Inflammatory macrophage treated with lipopolysaccharide for 1 hour (primary cell): ENCODE results near the gene RAE1.
A peak's percentile ranks its signal among the peaks of the same experiment; 100 is the strongest.

Experiments
- DNase-seq, 2 donors: peaks; one replicate each; pipeline ENCODE4 v3.0.0-alpha.2; 2020 to 2022

The RAE1 gene

GRCh38 chr20:57389695-57390603 is 38.9 kb downstream of the RAE1 start:
- DNase-seq = peak; percentile 63 to 80

- DNase-seq = peak; percentile 60 to 63
These were observed 39.8 kb downstream of the RAE1 start, which contains the start of gene RBM38 for GRCh38 chr20:57390604-57391438. RBM38 (plus strand) TSS chr20:57391396; CDS start chr20:57391582, 186 bp downstream.

GRCh38 chr20:57391439-57392301 is 40.6 kb downstream of the RAE1 start:
- DNase-seq = peak in 1 of 2 donors; percentile 53

- peak in 1 of 2 donors; percentile 28 for DNase-seq
These were observed 41.6 kb downstream of the RAE1 start for GRCh38 chr20:57392512-57393271.

GRCh38 chr20:57393321-57394120 is 42.5 kb downstream of the RAE1 start:
- no peak for DNase-seq

- DNase-seq = no peak
These were observed 43.3 kb downstream of the RAE1 start for GRCh38 chr20:57394121-57395082.

GRCh38 chr20:57395111-57395966 is 44.3 kb downstream of the RAE1 start:
- no peak for DNase-seq

GRCh38 chr20:57396212-57396983 is 45.3 kb downstream of the RAE1 start:
- peak in 1 of 2 donors; percentile 53 for DNase-seq

GRCh38 chr20:57396984-57397692 is 46.1 kb downstream of the RAE1 start:
- no peak for DNase-seq

- DNase-seq = peak; percentile 53 to 67
These were observed 46.6 kb downstream of the RAE1 start for GRCh38 chr20:57397693-57398108.

GRCh38 chr20:57398231-57398821 is 47.3 kb downstream of the RAE1 start:
- DNase-seq = peak in 1 of 2 donors; percentile 22

GRCh38 chr20:57398901-57399535 is 48.0 kb downstream of the RAE1 start:
- no peak for DNase-seq

- DNase-seq = peak; percentile 42 to 83
These were observed 48.6 kb downstream of the RAE1 start for GRCh38 chr20:57399587-57400155.

GRCh38 chr20:57400231-57400701 is 49.2 kb downstream of the RAE1 start:
- DNase-seq = no peak

- no peak for DNase-seq
These were observed 49.9 kb downstream of the RAE1 start for GRCh38 chr20:57400821-57401564.
